Stimulated activated naive CD4-positive, alpha-beta T cell treated with Interleukin-2 at 50 U/mL for 16 hours (primary cell): ENCODE results near the gene SPTA1.
"Not testable (repeated sequence)": the region's sequence is repeated elsewhere in the genome, so short reads cannot be mapped to it uniquely, and the experiment has no call there.

Experiments
- DNase-seq: peaks from one replicate; lab custom pipeline; 2025; lab: John Stamatoyannopoulos, UW

Gene SPTA1

DNA sequence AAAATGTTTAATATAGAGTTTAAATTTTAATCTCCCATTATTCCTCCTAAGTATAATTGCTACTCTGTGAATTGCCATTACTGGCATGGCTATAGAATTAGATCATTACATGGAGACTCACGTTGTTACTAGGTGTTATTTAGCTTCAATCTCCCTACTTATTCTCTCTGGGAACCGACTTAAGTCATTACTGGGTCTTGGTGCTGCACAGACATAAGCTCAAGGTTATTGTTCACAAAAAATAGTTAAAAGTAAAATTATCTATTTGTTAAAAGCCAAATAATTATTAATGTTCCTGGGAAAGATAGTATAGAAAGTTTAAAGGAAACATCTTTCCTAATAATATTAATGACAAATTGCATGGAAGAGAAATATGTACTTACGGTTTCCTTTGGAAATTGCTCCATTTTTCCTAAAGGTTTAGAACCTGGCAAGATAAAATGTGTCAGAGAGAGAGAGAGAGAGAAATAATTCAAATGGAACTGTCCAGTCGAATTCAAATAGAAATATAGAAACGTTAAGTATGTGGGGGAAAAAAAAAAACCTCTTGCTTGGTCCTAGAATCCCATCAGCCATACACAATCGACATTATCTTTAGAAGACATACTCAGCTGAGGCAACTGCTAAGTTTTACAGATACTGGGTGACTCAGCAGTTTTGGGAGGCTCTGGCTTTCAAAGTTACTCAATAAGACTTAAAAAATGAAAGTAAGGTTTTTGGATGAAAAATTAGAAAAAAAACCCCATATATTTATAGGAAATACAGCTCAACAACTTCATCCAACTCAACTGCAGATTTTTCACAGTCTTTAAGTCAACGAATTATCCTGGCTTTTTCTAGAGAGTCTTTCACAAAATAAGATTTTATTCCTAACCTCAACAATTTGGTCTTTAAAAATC is at the start of gene SPTA1:
Gene SPTA1 (minus strand): TSS at position 605 of the 899 bp plus-strand sequence. CDS start 198 bp downstream, at position 407.
- DNase-seq = no peak

DNA sequence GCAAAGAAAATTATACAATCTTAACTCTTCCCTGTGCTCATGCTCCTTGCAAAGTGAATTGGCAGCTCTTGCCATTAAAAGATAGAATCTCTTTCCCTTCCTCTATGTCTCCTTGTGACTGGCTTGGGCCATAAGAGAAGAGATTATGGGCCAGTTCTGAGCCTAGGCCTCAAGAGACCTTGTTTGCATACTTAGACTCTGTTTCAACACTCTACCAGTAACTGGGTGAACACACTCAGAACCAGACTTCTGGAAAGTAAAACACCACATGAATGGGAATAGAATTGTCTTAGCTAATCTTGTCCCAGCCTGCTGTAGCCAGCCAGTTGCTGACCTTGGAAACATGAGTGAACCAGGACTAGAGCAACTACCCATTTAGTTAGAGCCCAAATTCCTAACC is 49.3 kb upstream of the SPTA1 start:
- DNase-seq = no peak

DNA sequence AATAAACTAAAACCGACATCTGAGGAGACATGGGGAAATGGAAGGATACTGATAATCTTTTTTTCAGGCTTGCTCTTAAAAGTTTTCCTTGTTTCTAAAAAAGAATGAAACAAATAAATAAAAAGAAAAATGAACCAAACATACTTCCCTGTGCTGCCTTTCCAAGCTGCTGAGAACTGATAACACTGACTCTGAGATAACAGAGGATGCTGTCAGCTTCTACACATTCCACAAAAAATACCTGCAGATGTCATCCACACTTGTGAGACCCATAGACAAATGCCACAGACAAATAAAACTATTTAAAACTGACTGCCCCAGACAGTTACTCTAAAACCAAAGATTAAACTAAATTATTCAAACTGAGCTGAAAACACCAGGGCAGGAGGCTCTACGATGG is 46.0 kb upstream of the SPTA1 start:
- DNase-seq = no peak

DNA sequence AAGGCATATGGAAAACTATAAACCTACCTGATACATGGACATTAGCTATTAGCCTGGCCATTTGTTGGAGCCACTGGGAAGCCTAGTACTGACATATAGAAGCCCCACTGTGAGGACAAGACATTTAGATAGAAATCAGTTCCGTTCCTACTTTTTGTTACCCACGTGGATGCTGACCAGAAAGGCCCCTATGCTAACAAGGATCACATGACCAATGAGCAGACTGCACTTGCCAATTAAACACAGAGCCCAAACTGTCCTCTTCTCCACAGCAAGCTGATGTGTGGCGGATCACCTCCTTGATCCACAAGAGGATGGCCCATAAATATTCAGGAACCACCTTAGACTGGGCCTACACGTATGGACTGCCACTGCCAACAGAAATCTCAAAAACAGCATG is 45.2 kb upstream of the SPTA1 start:
- DNase-seq = no peak

DNA sequence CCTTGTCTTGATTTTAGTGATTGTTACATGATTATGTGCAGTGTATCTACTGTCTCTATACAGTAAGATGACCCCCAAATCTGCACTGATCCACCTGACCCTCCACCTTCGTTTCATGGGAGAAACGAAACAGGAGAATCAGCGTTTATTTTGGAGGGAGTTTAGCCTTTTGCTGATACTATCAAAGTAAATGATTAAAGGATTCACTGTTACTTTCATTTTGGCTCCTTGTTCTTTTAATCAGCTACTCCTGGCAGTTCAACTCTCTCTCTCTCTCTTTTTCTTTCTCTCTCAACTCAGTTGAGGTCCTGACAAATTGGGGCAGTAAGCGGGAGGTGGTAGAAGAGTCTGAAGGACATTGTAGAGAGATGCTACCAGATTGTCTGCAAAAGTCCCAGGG is 43.9 kb upstream of the SPTA1 start:
- DNase-seq = no peak

DNA sequence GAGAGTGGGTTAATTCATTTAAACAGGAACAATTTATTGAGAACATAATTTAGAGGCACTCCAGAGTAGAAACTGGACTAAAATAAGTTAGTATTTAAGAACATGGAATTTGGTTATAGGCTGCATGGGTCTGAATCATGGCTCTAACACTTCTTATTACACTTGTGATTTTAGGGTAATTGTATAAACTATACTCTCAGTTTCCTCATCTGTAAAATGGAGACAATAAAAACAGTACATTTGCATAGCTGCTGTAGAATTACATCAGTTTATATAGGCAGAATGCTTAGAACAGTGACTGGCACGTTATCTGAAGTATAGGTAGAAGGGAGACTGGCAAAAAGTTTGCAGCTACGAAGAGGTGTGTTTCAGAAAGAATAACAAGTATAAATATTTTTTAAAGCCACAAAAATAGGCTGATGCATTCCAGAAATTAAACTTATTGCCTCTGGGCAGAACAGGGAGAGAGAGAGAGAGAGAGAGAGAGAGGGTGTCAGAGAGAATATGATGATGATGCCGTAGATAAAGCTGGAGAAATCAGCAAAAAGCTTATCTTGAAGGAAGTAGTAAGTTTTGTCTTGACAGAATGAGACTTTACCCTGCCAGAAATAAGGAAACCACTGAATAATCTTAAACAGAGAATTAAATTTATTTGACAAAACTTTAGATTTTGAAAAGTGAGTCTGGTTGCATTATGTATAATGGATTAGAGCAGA is 42.2 kb upstream of the SPTA1 start:
- DNase-seq = no peak

DNA sequence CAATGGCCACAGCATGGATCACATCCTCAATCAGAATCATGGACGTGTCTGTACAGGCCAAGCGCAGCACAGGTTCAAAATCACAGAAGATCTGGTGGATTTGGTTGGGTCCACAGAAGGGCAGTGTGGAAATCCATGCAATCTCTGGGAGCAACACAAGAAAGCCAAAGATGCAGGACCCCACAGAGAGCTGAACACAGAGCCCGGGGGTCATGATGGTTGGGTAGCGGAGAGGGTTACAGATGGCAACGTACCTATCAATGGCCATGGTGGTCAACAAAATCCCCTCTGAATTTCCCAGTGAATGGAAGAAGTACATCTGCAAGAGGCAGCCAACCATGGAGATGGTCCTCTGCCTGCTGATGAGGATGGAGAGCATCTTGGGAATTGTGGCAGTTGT is 37.9 kb upstream of the SPTA1 start:
- no peak for DNase-seq

DNA sequence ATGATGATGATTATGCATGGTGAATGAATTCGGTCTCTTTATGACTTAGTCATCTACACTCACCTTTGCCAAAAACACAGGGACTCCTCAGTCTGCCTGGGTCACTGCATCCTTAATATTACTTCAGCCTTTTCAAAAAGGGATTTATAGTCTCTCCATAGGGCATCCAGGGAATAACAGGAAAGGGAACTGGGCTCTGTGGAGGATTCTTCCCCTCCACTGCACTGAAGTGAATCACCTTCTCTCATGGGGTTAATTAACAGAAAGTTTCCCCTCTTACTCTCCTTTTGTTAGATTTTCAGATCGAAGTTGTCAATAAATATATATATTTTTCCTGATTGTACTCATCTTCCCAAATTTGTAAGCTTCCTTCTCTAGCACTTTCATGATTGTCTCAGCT is 34.1 kb upstream of the SPTA1 start, which contains the start of gene OR6K3:
Gene OR6K3 (minus strand): TSS at position 101 of the 400 bp plus-strand sequence. CDS start 2,605 bp downstream, outside the sequence.
- no peak for DNase-seq

DNA sequence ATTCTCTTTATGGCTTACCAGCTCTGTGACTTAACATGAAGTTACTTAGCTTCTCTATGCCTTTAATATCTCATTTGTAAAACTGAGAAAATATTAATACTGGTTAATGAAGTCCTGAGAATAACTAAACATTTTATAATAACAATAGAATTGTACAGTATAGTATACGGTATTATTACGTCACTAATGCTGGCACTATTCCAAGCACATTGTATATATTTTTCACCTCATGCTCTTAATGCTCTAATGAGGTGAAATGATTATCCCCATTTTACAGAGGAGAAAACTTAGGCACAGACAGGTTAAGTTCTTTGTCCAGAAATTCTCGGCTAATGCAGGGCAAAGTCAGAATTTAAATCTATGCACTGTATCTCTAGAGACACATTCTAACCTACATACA is 33.1 kb upstream of the SPTA1 start:
- no peak for DNase-seq

DNA sequence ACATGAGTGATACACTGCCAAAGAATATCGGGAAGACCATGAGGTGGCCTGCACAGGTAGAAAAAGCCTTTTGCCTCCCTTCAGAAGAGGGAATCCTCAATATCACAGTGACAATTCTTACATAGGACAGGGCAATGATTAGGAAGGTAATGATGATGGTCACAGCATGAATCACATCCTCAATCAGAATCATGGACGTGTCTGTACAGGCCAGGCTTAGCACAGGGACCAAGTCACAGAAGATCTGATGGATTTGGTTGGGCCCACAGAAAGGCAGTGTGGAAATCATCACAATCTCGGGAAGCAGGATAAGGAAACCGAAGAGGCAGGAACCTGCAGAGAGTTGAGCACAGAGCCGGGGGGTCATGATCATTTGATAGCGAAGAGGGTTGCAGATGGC is 30.8 kb upstream of the SPTA1 start:
- no peak for DNase-seq

DNA sequence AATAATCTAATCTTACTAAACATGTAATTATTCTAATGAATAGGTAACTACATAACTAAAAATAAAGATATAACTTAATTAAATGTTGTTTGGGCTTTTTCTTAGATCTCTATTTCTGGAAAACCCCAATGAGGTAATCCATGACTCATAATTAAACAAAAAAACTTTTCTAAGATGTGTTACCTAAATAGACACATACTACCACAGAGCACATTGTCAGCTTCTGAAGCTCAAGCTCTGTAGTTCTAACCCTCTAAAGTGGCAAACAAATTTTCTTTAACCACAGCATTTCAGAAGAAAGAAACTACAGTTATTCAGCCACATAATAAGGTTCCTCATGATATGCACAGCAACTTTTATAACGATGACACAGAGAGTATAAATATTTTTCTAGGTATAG is 29.8 kb upstream of the SPTA1 start:
- DNase-seq = no peak

DNA sequence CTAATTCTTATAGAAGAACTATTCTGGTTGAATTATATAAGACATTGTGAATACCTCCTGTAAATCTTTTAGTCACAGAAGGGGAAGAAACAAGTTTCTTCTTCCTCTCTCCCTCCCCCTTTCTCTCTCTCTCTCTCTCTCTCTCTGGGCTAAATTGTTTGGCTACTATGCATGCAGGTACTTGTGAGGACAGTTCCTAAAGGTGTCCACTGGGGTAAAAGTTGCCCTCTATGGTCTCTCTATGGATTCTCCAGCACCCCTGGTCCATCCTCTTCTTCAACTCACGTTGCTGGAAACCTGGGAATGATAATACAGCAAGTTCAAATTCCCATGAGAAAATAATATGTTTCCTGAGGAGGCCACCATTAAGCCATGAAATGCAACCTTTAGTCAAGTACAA is 28.2 kb upstream of the SPTA1 start:
- DNase-seq = no peak

DNA sequence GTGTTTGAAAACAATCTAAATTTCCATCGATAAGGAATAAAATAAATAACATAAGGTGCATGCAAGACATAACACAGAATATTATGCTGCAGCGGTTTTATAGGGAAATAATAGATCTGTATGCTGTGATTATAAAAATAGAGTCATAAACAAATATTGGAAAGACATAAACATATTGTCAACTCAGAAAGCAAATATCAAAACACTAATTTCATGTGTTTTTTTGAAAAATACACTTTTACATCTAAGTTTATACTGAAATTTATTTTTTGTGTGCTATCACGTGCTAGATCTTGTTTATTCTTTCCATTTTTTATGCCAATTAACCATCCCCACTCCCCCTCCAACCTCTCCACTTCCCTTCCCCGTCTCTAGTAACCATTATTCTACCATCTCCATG is 24.6 kb upstream of the SPTA1 start:
- DNase-seq = no peak

DNA sequence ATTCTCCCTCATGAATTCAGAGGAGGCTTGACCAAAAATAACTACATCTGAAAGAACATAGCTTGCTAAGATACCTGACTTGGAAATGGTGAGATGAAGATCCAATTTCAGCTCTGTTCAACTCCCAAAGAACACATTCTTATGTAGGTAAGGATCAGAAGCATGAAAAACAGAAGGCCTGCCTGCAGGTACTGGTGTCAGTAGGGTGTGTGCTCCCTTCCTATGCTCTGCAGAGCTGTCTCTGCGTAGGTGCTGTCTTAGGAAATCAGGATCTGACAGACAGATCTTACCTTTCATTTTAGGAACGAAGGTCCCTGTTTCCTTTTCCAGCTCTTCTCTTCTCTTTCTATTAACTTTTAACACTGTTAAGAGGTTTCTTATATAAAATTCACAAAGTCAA is 19.6 kb upstream of the SPTA1 start:
- no peak for DNase-seq

DNA sequence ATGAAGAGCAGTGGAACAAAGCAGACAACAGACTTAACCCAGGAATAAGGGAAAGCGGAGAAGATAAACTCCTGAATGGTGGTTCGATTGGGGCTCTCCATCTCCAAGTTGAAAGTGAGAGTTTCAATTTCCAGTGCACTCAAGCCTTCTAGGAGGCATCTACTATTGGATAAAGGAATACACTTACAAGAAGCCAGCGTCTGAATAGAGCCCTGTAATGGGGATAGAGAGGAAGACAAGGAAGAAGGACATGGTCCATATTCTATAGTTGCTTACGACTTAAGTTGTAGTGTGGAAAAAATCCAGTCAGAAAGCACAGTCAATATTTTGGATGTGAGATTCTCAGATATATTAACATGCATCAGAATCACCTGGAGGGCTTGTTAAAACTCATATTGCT is 14.0 kb upstream of the SPTA1 start, which contains the start of gene OR6K2:
Gene OR6K2 (minus strand): TSS at position 101 of the 400 bp plus-strand sequence. CDS start 0 bp downstream, at position 101.
- no peak for DNase-seq

DNA sequence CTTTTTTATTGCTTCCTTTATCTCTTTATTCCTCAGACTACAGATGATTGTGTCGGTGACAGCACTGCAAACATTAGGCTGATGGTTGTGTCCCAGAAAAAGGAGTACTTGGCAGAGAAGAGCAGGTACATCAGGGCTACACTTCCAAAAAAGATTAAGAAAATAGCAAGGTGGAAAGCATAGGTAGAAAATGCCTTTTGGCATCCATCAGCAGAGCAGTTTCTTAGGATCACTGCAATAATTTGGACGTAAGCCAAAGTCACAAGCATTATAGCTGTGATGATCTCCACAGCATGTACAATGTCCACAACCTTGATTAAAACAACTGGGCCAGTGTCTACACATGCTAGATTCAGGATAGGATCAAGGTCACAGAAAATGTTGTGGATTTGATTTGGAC is 8.1 kb upstream of the SPTA1 start:
- DNase-seq = no peak

DNA sequence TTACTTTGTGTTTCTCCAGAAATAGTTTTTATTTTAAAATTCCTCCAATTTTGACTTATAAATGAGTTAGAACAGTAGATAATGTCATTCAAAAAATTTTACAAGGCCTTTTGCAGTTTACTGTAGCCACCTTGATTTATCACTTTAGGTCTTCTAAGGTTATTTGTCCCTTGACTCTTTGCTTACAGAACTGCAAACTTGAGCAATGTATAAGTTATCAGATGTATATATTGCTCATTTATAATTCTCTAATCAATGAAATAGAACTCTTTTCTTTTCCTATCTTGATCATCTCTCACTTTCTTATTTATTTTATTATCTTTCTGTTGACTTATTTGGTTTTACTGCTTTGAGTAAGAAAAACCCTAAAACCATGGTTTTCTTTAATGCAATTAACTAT is 5.8 kb upstream of the SPTA1 start:
- DNase-seq = no peak

DNA sequence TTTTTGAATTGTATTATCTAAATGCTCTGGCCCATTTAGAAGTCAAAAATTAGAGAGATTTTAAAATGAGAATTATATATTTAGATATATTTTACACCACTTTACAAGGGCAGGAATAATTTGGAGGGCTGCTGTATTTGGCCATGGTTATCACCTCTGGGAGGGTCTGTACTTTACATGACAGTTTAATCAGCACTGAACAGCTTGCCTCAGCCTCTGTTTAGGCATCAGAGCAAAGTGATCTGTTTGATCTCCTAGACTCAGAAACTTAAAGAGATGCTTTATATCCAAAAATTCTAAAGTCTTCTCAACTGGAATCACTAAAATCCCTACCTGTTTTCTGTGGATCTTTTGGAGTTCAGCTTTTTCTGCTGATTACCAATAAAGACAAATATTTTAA is 5.4 kb upstream of the SPTA1 start:
- no peak for DNase-seq

DNA sequence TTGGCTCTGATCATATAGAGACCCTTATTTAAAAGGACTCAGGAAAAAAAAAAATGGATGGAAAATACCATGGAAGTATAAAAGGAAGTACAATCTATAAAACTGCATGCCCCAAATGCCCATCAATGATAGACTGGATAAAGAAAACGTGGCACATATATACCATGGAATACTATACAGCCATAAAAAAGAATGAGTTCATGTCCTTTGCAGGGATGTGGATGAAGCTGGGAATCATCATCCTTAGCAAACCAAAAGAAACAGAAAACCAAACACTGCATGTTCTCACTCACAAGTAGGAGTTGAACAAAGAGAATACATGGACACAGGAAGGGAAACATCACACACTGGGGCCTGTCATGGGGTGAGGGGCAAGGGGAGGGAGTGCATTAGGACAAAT is 4.6 kb upstream of the SPTA1 start:
- DNase-seq = not testable (repeated sequence)

DNA sequence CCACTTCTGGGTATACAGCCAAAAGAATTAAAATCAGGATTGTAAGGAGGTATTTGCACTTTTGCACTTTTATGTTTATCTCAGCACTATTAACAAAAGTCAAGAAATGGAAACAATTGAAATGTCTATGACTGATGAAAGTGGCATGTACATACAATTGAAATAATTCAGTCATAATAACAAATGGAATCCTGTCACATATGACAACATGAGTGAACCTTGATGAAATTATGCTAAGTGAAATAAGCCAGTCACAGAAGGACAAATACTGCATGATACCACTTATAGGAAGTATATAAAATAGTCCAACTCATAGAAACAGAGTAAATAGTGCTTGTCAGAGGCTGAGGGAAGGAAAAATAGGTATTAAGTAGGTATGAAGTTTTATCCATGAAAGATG is 3.4 kb upstream of the SPTA1 start:
- DNase-seq = no peak

DNA sequence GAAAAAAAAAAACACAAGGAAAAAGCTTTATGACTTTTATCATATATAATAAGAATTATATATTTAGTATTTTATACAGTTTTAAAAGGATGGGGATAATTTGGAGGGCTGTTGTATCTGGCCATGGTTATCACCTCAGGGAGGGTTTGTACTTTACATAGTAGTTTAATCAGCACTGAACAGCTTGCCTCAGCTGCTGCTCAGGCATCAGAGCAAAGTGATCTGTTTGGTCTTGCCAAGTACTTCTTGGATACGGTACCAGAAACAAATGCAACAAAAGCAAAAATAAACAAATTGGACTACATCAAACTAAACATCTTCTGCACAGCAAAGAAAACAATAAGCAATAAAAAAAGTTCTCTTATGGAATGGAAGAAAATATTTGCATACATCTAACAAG is 2.6 kb upstream of the SPTA1 start:
- DNase-seq = no peak

DNA sequence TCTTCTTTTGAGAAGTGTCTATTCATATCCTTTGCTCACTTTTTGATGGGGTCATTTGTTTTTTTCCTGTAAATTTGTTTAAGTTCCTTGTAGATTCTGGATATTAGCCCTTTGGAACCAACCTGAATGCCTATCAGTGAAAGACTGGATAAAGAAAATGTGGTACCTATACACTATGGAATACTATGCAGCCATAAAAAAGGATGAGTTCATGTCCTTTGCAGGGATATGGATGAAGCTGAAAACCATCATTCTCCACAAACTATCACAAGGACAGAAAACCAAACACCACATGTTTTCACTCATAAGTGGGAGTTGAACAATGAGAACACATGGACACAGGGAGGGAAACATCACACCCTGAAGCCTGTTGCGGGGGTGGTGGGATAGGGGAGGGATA is 1.8 kb upstream of the SPTA1 start:
- not testable (repeated sequence) for DNase-seq

DNA sequence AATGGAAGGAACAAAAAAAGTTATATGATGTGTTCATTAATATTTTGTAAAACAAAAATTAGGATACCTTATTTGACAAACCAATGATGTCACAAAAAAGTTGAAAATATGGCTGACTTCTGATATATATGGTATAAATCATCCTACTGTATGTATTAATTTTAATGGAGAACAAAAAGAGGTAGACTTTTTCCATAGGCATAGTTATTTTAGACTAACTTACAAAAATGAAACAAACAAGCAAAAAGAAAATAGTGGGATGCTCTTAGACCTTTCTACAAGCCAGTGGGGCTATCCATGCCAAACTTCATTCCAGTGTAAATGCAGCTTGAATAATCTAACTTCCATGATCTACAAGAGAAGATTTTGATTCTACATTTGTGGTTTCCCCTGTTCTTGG is 522 bp upstream of the SPTA1 start:
- no peak for DNase-seq
